Gastroesophageal sphincter (tissue), 3 donors: ENCODE results near the gene OTOA.

Experiments
- CTCF ChIP-seq, 4 experiments: fragments of 200-600 bp in 2 of 4; fragments of 450-650 bp in 2 of 4; sonication (generic) in 1 of 4; IDR thresholded peaks; one replicate each; pipeline ENCODE4 v1.5.1; 2017 to 2019; ENCODE audit warnings: antibody characterized with exemption in 4 of 4, mild to moderate bottlenecking in 2 of 4, moderate library complexity in 2 of 4
- POLR2A ChIP-seq, 2 donors: fragments of 450-650 bp; IDR thresholded peaks; one replicate each; pipeline ENCODE4 v1.6.1; 2017; ENCODE audit warnings: antibody characterized with exemption in 2 of 2, mild to moderate bottlenecking in 2 of 2, moderate library complexity in 1 of 2
- POLR2AphosphoS5 ChIP-seq: sonication (generic); formaldehyde crosslinking; IDR thresholded peaks from one replicate; pipeline ENCODE4 v1.6.1; 2017; ENCODE audit warnings: antibody characterized with exemption

GRCh38 chr16:21656795-21657768 lies 6.7 kb upstream of the OTOA start:
- no peak for TF ChIP-seq POLR2A (IDR thresholded peaks at IDR 0.05)
- TF ChIP-seq POLR2AphosphoS5, result no peak
- TF ChIP-seq CTCF (IDR thresholded peaks at IDR 0.05), result peak; percentile 66 to 82 (median 72)
